ENCODE results near the gene C20orf141.
"Not testable (repeated sequence)": the region's sequence is repeated elsewhere in the genome, so short reads cannot be mapped to it uniquely, and the experiment has no call there.

C20orf141 gene

DNA sequence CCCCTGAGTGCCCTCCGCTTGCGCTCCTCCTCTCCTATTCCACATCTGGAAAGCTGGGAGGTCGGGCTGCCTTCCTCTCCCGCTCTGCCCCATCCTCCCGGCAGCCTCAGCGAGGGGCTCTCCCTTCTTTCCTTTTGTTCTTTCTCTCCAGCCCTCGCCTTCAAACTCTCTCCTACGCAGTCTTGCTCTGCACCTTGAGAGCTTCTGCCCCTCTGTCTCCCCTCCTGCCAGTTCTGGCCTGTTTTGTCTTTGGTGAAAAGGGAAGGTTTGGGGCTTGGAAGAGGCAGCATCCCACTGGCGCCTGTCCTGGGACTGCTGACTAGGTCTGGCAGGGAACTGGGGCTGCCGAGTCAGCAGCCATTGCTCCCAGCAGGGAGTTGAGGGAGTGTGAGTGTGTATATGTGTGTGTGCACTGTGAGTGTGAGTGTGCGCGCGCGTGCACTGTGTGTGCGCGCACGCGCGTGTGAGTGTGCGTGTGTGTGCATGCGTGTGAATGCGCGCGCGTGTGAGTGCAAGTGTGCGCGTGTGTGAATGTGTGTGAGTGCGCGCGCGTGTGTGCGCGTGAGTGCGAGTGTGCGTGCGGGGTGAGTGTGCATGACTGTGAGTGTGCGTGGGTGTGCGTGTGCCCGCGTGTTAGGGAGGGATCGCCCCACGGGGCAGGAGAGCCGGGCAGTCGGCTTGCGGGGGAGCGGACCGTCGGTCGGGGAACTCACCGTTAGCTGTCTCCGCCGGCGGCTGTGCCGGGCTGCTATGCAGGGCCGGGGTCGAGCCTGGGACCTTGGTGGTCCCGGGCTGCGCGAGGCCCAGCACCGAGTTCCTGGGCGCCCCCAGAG lies 14.9 kb upstream of the C20orf141 start:
- no peak for DNase-seq

DNA sequence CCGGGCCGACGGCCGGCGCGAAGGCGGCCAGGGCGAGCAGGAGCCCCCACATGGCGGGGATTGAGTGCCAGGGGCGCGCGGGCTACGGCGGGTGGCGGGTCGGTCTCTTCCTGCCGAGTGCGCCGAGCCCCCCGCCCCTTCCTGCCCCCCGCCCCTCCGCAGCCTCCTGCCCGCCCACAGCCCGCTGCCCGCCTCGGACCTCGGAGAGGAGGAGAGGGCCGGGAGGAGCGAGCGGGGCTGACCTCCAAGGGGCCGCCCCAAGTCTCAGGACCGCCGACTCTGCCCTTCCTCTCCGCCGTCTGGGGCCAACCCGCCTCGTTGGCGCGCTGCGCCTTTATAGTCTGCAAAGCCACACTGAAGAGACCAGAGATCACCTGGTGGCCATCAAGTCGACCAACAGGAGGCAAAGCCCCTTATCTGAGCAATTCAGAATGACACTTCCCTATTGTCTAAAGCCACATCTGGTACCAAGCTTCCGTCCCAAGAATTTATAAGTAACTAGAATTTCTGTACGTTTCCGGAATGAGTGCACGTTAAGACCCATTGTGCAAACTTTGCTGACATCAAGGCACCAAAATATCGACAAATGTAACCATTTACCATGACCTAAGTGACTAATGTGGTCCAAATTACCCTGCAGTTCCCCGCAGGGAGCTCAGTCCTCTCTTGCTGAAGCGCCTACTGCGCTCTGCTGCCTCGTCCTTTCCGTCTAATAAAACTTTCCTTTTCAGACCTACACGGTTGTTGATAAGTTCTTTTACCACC lies 14.1 kb upstream of the C20orf141 start, which contains the start of gene CPXM1:
Gene CPXM1 (minus strand): TSS at position 107 of the 765 bp plus-strand sequence. CDS start 55 bp downstream, at position 52.
- DNase-seq = no peak

DNA sequence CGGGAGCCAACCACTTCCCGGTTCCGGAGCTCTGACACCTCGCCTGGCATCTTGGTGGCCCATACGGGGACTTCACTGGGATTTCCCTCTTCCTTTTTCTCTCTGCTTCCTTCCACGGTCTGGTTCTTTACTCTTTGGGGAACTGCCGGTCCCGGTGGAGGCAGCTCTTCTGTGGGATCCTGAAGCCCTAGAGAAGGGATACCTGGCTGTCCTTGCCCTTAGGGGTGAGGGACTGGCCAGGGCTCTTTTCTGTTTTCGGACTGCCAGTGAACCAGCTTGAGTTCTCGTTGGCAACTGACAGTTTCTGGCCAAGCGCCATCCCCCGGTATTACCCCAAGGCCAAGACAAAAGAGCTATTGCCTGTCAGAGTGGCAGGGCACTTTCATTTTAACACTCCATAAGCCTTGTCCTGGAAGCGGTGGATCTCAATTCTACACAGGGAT lies 13.5 kb upstream of the C20orf141 start:
- DNase-seq = no peak

DNA sequence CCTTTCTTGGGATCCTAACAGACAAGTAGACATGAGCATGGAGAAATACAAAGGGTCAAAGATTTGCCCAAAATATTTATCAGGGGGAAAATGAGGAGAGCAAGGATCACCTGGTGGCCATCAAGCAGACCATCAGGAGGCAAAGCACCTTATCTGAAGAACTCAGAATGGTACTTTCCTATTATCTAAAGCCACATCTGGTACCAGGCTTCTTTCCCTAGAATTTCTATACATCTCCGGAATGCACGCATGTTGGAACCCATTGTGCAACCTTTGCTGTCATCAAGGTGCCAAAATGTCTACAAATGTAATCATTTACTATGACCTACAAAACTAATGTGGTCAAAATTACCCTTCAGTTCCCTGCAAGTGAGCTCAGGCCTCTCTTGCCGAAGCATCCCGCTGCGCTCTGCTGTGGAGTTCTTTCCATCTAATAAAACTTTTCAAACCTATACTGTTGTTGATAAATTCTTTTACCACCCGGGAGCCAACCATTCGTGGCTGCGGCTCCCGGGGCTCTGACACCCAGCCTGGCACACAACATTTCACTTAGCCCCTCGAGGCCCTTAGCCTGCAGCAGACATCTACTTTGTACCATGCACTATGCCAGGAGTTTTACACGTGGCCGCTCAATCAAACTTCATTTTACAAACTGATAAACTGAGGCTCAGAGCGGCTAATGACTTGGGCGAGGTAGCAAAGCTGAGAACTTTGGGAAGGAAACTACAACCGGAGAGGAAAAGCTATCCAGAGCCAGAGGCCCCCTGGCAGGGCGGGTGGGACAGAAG lies 10.6 kb upstream of the C20orf141 start:
- no peak for DNase-seq

DNA sequence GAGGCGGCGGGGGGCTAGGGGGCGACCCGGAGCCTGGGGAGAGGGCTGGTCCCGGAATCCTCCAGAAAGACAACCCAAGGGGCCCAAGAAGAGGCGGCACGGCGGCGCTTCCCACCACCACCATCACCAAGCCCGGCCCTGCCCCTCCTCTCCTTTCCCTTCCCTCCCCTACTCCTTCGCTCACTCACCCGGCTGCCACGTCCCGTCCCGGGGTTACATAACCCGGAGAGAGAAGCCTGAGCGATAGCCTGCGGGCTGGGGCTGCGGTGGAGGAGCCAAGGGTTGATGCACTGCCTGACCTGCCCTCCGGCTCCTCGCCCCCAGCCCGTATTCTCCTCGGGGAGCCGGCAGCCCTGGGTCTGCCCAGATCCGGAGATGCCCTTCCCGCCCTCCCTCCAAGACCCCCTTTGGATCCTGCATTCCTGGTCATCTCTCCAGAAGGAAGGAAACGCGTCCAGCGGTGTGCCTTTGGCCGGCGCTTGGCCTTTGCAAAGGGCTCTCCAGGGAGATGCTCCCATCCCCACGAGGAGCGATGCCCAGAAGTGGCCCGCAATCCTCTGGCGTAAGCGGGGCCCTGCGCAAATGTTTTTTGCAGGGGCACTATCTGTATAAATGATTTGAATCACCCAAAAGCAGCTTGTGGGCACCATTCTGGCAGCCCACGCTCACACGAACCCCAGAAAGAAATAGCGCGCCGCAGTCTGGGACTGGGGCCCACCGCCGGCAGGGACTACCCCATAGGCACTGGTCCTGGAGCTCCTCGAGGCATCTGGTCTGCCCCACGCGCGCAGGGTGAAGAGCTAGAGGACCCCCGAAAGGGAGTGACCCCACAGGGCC lies 9.7 kb upstream of the C20orf141 start:
- no peak for DNase-seq

DNA sequence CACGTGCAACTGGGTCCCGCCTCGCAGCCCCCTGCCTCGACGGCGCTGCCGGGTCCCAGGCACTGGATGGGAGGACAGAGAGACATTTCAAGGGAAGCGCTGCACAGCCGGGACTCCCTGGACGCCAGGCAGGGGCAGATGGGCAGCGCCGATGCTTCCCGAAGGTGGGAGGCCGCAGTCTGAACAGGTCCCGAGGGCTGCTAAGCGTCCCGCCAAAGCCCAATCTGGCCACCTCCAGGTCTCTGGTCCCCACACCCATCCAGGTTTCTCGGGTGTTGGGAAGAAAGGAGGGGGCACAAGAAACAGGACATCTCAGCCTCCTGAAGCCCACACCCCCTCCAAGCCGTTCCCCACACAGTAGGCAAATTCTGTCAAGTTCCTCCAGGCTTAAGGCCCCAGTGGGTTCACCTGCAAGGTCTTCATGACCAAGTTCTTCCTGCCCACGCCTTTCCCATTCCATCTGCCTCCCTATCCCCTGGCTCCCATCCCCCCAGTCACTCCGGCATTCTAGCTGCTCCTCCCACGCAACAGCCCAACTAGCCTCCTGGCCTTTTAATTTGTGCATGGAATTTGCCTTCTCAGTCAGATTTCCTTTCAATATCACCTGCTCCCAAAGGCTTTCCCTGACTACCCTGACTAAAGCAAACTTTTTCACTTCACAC lies 9.0 kb upstream of the C20orf141 start:
- no peak for DNase-seq

DNA sequence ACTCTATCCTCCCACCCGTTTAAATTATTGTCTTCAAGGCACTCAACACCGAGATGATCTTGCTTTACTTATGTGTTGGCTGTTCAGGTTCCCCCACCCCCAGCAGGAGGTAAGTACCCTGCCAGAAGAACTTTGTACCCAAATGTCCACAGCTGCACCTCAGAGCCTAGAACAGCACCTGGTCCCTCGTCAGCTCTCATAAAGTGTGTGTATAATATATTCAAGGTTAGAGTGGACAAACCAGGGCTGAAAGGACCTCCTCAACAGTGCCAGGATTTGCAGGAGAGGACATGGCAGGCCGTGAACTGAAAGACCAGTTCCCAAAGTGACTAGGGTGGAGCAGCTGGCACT lies 8.5 kb upstream of the C20orf141 start:
- DNase-seq = no peak

DNA sequence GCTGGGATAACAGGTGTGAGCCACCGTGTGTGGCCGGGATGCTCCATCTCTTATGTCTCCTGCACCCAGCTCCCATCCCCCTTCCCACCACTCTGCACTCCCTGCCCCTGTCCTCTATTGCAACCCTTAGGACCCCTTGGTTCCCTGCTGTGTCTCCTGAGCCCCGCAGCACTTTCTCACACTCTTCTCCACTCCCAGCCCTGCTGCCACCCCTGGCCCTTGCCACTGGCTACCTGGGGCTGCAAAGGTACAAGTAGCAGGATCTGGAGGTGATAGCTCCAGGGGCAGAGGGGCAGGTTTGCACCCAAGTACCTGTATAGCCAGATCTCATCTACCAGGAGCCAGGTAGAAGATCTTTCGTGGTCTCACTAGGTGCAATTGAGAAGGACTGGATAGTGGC lies 7.8 kb upstream of the C20orf141 start:
- DNase-seq = no peak

DNA sequence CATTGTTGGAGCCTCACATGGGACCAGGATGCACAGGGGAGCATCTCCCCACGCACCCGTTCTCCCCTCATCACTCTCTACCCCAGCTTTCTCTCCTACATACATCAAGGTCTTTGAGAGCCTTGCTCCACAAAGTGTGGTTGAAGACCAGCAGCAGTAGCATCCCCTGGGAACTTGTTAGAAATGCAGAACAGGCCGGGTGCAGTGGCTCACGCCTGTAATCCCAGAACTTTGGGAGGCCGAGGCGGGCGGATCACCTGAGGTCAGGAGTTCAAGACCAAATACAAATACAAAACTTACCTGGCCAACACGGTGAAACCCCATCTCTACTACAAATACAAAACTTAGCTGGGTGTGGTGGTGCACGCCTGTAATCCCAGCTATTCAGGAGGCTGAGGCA lies 6.9 kb upstream of the C20orf141 start:
- DNase-seq = not testable (repeated sequence)

DNA sequence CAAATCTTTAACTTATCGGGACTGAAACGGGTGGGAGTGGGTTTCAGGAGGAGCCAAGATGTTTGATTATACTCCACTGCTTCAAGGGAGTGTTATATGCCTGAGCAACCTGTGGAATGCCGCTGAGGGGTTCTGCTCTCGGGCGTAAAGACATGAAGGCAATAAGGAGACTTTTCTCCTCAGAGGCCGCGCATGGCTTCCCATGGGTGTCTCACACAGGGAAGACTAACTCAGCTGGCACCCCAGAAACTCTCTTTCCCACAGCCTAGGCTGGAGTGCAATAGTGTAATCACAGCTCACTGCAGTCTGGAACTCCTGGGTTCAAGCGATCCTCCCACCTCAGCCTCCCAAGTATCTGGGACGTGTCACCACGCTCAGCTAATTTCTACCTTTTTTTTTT lies 5.1 kb upstream of the C20orf141 start:
- no peak for DNase-seq

DNA sequence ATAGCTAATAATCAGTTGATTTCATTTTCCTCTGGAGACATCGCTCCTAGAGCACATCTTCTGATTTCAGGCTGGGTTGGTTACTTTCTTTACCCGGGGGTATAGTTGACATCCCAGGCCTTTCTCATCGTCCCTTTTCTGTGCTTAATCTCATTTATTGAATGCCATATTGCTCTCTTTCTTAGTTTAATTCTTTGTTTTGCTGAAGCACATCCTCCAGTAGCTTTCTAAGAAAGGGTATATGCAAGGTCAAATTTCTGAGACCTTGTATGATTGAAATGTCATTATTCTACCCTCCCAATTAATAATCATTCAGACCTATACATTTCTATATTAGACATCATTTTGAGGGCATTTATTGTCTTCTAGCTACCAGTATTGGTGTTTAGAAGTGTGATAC lies 2.6 kb upstream of the C20orf141 start:
- no peak for DNase-seq

DNA sequence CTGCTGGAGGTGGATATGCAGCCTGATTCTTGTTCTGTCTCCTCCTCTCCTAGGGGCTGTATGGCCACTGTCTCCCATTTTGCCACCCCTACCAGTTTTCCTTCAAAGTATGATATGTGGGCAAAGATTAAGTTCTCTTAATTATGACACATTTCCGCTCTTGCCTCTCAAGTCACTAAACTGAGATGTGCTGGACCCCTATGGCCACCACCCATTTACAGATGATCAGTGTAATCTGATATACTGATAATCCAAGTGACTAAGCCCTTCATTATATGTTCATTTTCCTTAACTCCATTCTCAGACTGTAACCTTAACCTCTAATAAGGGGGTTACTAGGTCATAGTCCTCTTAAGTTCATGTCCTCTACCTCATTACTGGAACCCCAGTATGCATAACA lies 711 bp upstream of the C20orf141 start:
- no peak for DNase-seq

DNA sequence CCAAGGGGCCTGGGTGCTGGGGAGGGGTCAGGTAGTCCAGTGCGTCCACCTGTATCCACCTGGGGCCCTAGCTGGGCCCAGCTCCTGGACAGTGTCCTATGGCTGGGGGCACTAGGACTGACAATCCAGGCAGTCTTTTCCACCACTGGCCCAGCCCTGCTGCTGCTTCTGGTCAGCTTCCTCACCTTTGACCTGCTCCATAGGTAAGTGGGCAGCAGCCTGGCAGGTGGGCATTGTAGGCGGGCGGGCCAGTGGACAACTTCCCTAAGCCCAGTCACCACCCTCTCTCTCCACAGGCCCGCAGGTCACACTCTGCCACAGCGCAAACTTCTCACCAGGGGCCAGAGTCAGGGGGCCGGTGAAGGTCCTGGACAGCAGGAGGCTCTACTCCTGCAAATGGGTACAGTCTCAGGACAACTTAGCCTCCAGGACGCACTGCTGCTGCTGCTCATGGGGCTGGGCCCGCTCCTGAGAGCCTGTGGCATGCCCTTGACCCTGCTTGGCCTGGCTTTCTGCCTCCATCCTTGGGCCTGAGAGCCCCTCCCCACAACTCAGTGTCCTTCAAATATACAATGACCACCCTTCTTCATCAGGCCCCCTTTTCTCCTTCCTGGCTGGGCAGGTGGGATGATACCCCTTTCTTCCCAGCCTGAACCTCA lies 584 bp downstream of the C20orf141 start:
- DNase-seq = no peak

DNA sequence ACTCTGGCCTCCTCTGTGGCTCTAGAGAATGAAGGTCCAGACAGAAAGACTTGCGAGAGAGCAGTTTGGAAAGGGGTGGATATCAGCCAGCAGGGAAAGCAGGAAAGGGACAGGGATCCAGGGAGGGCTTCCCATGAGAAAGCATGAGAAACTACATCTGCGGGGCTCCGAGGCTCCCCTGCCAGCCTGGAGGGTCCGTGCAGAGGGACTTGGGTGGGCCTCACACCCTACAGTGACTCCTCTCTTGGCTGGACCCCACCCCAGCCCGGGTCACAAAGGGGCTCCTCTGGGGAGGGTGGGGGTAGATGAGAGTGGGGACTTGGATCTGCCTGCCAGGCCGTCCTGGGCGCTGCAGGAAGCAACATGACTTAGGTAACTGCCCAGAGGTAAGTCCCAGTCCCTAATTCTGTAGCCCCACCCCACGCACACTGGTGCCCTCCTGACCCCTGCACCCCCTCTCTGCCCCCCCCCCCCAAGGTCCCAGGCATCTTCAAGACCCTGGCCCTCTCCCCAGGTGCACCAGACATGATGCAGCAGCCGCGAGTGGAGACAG lies 1.3 kb downstream of the C20orf141 start, which contains the start of gene TMEM239:
Gene TMEM239 (plus strand): TSS at position 335 of the 553 bp plus-strand sequence. CDS start 191 bp downstream, at position 526.
- no peak for DNase-seq

DNA sequence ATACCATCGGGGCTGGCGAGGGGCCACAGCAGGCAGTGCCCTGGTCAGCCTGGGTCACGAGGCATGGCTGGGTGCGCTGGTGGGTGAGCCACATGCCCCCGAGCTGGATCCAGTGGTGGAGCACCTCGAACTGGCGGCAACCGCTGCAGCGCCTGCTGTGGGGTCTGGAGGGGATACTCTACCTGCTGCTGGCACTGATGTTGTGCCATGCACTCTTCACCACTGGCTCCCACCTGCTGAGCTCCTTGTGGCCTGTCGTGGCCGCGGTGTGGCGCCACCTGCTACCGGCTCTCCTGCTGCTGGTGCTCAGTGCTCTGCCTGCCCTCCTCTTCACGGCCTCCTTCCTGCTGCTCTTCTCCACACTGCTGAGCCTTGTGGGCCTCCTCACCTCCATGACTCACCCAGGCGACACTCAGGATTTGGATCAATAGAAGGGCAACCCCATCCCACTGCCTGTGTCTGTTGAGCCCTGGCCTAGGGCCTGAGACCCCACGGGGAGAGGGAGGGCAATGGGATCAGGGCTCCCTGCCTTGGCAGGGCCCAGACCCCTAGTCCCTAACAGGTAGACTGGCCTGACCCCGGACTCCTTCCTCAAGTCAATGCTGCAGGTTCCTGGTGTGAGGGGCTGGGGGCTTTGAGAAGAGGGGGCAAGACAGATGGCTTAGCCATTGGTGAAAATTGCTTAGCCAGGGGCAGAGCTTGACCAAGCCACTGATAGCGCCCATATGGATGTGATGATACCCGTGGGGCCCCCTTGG lies 2.0 kb downstream of the C20orf141 start:
- no peak for DNase-seq

DNA sequence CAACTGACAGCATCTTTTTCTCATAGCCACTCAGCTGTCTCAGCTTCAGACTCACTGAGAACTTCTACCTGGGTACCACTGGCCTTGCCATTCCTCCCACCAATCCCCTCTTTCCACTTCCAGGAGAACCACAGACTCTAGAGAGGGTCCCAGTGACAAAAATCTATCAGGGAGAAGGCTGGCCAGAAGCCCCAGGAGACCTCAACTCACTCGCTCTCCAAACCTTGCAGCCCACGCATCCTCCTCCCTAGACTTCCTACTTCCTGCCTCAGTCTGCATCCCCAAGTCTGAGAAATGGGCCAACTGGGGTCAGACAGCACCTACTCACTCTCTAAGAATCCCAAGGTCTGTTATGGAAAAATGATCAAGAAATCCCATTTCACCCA lies 2.5 kb downstream of the C20orf141 start:
- DNase-seq = no peak

DNA sequence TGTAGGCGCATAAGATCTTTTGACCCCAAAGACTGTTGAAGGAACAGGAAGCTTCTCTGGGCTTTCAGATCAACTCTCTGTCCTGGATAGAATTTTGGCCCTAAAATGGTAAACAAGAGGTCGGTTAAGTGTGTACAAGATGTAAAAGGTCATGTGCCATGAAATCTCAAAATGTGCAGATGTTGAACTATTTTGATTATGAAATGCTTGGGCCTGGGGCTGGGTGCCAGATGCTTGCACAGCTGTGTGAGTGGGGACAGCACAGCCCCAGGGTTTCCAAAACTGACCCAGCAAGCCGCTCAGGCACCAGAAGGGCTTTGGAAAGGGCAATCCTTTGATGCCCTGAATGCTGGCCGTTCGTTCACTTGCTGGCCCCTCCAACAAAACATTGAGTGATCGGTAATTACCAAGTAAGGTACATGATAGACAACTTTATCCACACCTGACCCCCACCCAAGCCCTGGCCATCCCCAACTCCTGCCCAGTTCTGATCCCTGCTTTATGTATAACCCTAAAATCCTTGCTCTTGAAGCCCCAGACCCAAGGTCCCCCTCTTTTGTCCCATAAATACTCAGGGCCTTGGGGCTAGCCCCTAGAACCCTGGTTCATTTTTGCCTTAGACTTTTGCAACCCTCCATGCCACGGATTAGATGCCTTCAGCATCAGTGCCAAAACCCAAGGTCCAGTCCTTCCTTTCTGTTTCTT lies 3.3 kb downstream of the C20orf141 start:
- DNase-seq = no peak

DNA sequence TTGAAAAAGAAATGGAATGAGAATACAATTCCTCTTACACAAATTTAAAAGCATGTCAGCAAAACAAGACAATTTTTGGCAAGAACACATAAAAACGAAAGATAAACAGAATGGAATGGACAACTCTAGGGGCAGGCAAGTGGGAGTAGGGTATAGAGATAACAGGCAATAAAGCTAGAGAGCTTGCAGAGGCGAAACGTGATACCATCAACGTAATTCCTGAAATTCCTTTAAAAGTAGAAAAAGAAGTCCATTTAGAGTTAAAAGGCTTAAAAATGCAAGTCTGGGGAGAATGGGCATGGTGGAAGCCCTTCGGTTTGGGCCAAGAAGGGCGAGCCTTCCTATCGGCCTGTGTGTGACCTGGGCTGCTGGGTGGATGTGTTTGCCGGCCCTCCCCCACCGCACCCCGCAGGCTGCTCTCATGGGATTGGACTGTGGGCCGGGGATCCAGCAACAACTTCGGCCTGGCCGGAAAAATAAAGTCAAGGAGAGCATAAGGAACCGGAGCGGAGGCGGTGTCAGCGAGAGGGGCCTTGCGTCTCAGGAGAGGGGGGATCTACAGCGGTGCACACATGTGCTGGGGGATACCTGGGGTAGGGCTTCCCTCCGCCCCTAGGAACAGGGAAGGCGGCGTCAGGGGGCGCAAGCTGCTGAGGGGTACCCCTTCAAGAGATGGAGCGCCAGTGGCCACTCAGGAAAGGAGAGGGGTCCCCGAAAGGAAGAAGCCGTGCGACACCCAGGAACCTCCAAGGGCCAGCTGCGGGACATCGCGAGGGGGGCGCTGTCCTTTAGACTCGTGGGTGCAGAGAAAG lies 5.5 kb downstream of the C20orf141 start:
- no peak for DNase-seq
